ENCODE results near the gene SARS2.
A peak's percentile ranks its signal among the peaks of the same experiment; 100 is the strongest.
"Not testable (repeated sequence)": the region's sequence is repeated elsewhere in the genome, so short reads cannot be mapped to it uniquely, and the experiment has no call there.

Gene SARS2

GRCh38 chr19:38945562-38946228, 15.1 kb upstream of the SARS2 start:
- no peak for DNase-seq

DNA sequence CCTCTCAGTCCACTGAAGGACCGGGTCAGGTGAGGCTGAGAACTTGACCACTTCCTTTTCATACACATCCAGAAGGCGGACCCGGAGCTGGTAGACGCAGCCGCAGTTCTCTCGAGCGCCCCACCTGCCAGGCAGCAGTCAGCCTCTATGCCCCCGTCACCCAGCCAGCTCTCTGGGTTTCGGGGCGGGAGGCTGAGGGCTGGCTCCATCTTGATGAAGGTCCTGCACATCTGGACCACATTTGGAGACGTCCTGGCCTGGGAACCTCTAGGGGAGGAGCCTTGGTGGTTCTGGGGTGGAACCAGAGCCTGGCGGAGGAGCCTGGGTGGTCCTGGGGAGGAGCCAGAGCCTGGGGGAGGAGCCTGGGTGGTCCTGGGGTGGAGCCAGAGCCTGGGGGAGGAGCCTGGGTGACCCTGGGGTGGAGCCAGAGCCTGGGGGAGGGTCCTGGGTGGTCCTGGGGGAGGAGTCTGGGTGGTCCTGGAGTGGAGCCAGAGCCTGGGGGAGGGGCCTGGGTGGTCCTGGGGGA, 14.5 kb upstream of the SARS2 start:
- DNase-seq: no peak

GRCh38 chr19:38942471-38943181, 12.1 kb upstream of the SARS2 start:
- no peak for DNase-seq

GRCh38 chr19:38941979-38942378, 11.4 kb upstream of the SARS2 start:
- no peak for DNase-seq

DNA sequence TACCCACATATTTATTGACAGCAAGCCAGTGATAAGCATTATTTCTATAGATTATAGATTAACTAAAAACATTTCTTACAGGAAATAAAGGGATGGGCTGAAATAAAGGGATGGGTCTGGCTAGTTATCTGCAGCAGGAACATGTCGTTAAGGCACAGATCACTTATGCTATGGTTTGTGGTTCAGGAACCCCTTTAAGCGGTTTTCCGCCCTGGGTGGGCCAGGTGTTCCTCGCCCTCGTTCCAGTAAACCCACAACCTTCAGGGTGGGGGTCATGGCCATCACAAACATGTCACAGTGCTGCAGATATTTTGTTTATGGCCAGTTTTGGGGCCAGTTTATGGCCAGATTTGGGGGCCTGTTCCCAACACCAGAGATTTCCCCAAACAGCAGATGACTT, 10.9 kb upstream of the SARS2 start:
- DNase-seq: not testable (repeated sequence)

DNA sequence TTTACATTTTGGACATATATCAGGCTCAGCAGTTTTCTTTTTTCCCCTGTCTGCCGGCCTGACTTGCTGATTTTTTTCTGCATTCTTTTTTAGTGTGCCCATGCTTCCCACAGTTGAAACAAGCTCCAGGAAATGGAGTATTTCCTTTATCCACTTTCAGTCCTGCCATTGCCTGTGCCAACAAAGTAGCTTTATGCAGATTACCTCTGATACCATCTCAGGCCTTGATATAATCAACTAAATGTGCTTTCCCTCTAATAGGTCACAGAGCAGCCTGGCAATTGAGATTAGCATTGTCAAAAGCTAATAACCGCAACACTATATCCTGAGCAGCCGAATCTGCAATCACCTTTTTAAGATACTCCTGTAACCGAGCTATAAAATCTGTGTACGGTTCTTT, 9.4 kb upstream of the SARS2 start:
- no peak for DNase-seq

DNA sequence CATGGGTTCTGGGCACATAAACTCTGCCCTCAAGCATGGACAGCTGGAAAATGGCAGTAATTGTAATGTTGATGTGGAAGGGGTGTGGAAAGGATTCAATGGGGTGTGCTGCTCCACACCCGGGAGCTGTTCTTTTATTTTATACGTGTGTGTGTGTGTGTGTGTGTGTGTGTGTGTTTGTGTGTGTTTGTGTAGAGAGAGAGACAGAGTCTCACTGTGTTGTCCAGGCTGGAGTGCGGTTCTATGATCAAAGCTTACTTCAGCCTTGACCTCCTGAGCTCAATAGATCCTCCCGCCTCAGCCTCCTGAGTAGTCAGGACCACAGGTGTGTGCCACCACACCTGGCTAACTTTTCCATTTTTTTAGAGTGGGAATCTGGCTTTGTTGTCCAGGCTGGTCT, 3.0 kb upstream of the SARS2 start:
- DNase-seq: no peak

DNA sequence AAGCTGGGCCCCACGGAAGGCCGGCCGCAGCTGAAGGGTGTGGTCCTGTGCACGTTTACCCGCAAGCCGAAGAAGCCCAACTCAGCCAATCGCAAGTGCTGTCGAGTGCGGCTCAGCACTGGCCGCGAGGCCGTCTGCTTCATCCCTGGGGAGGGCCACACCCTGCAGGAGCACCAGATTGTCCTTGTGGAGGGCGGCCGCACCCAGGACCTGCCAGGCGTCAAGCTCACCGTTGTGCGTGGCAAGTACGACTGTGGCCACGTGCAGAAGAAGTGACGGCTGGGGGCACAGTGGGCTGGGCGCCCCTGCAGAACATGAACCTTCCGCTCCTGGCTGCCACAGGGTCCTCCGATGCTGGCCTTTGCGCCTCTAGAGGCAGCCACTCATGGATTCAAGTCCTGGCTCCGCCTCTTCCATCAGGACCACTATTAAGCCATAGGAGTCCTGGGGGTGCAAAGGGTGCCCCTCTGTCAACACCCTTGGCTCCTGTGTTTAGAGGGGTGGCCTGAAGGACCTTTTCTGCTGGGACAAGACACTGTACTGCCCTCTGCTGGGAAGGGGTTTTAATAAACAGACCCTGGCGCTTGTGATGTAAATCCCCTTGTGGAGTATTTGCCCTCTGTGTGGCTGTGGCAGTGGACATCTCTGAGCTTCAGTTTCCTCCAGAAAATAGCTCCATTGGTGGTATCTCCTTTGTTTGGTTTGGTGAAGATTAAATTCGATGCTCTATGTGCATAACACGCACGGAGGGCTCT, 2.0 kb upstream of the SARS2 start:
- peak; percentile 66 for DNase-seq

- no peak for DNase-seq
These were observed 894 bp upstream of the SARS2 start for GRCh38 chr19:38931521-38931793.

DNA sequence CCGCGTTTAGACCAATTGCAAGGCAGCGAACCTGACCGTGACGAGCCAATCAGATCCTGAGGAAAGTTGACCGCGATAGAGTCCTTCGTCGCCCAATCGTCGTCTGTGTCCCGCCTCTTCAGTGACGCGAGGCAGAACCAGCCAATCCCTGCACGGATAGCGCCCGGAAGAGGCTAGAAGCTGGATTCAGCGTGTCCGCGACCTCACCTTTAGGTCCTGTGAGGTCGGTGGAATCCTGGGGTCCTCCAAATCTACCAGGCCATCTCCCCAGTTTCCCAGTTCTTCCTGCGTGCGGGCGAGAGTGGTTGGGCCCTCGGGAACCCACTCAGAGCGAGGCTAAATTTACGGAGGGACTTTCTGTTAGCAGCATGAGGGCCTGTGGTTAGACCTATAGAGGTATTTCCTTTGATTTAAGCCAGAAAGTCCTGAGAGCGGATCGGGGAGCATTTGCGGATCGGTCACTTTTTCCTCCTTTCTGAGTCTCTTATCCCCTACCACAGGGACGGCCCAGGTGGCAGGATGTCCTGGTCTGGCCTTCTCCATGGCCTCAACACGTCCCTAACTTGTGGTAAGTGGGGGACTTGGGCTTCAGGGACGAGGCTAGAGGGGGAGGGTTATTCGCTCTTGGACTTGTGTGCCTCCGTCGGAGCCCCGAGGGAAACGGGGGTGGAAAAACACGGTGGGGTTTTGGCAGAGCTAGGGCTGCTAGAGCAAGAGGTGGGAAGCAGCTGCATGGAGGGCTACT, 385 bp upstream of the SARS2 start, which contains the start of gene MRPS12:
Gene MRPS12 (plus strand): TSS at position 169 of the 745 bp plus-strand sequence. CDS start 351 bp downstream, at position 520.
- DNase-seq: peak; percentile 99

GRCh38 chr19:38928391-38929001, 2.1 kb downstream of the SARS2 start:
- peak; percentile 51 for DNase-seq

DNA sequence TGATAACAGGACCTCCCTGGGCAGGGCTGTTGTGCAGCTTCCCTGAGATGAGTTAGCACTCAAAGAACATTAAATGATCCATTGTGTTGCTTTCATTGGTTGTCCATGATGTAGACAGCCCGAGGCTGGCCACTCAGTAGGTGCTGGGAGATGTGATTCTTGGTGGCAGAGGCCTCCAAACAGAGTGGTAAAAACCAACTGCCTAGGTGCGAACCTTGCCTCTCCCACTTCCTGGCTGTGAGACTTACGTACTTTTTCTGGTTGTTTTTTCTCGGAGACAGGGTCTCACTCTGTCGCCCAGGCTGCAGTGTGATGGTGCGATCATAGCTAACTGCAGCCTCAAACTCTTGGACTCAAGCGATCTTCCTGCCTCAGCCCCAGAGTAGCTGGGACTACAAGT, 6.2 kb downstream of the SARS2 start:
- DNase-seq: peak; percentile 66

GRCh38 chr19:38922482-38922881, 8.1 kb downstream of the SARS2 start:
- DNase-seq: no peak

- no peak for DNase-seq
These were observed 8.9 kb downstream of the SARS2 start for GRCh38 chr19:38921420-38922274.

DNA sequence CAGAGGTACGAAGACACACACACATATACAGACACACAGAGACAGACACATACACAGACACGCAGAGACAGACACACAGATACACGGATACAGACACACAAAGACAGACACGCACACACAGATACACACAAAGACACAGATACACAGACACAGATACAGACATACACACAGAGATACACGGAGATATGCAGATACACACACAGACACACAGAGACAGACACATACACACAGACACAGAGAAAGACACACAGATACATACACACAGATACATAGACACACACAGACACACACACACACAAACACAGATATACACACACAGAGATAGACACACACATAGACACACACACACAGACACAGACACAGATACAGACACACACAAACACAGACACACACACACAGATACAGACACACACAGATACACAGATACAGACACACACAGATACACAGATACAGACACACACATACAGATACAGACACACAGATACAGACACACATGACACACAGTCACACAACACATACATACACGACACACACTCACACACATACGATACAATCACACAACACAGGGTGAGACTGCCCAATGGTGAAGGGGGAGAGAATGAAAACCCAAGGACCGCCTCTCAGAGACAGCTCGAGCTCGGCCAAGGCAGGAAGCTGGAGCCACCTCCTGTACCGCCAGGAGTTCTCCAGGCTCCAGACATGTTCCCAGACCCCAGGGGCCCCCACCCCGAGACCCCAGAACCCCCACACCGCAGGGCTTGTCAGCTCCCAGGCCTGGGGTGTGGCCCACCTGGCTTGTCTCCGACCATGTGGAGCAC, 9.8 kb downstream of the SARS2 start:
- no peak for DNase-seq

DNA sequence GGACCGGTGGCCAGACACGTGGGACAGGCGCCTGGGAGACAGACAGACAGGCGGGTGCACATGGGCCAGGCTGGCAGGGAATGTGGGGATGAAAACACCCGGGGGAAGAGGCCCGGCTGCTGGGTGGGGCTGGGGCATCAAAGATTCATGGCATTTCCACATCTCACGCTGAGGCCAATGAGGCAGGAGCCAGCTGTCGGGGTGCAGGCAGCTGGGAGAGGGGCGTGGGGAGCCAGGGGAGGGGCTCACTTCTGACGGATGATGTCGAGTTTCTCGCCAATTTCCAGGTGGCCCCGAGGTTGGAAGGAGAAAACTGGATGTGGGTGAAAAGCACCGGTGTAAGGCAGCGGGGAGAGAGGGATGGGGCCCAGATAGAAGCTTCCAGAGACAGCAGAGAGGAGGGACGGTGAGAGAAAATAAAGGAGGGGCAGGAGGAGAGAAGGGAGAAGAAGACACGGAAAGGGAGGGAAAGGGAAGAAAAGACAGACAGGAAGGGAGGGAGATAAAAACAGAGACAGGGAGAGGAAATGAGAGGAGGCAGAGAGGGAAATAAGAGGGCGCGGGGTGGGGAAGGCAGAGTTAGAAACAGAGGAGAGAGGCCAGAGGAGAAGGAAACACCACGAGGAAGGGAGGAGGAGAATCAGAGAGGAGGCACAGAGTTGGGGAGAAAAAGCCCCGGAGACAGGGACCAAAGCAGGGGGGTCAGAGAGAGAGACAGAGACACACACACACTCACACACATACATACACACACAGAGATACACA, 10.5 kb downstream of the SARS2 start:
- no peak for DNase-seq

GRCh38 chr19:38918526-38918925, 12.0 kb downstream of the SARS2 start:
- DNase-seq: no peak

GRCh38 chr19:38917921-38918491, 12.6 kb downstream of the SARS2 start:
- no peak for DNase-seq

- DNase-seq: no peak
These were observed 13.0 kb downstream of the SARS2 start for GRCh38 chr19:38917516-38917915.

All from CD4-positive, alpha-beta T cell treated with Interleukin-21 for 1 hour (primary cell).